GM18508 (cell line): ENCODE data around the gene TMEM231.

ENCODE experiments used
- ATAC-seq: cut with Tn5 transposase; IDR thresholded peaks from one replicate; pipeline ENCODE4 v1.9.1; 2021; ENCODE audit warnings: moderate number of reproducible peaks; ENCODE audit not compliant: insufficient read depth, unreplicated experiment

TMEM231 gene

DNA sequence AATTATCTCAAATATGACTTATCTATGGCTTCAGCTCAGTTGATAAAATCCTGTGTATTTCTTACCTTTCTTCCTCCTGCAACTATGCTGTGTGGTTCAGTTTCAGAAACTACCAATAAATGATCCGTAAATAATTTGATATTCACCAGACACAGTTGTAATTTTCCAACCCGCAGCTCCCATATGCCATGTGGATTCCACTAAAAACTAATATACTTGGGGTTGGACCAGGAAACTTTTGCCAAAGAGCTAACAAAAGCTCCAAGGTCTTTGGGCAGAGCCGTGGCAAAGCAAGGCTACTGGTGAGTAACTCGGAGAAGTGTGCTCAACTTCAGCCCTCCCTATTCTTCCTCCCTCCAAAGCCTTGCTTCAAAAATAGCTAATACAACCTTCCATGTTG is 58.5 kb downstream of the TMEM231 start:
- no peak for ATAC-seq

DNA sequence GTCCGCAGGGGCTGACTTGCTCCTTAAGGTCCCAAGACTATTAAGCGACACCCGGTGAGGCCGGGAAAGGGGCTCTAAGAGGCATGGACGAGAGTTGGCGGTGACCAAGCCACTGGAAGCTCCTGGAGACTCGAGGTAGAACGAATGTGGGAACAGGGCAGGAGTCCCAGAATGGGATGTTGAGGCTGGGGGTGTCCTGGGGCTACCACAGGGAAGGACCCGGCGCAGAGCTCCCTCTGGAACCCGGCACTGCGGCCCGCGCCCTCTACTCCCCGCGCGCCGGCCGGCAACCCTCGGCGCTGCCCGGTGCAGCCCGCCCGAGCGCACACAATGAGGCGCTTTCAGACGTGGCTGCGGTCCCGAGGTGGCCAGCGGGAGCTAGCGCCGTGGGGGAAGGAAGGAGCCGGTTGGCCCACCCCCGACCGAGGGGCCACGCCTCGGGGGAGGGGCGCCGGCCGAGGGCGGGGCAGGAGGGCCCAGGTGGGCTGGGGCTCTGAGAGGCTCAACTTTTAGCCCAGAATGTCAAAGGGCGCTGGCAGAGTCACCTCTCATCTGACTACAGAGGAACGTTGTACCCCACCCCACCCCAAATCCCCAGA is 60.9 kb downstream of the TMEM231 start, which contains the start of gene CHST6:
TSS of gene CHST6 (minus strand) at position 366 of the 599 bp plus-strand sequence. CDS start 15,613 bp downstream, outside the sequence.
- no peak for ATAC-seq

DNA sequence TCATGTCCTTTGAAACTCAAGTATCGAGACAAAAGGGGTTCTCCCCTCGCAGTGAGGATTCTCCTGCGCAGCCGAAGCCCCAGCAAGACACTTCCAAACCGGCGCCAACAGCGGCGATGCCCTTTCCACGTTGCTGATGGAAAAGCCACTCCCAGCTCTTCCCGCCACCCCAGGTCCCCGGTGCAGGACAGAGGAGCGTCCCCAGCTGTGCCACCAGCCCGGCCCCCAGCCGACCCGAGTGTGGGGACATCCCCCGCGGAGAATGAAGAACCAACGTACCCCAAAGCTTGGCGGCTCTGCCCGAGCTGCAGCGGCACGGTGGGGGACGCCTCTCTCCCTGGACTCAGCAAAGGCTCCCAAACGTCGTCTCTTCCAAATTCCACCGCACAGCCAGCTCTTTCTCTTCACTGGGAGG is 61.4 kb downstream of the TMEM231 start:
- no peak for ATAC-seq

DNA sequence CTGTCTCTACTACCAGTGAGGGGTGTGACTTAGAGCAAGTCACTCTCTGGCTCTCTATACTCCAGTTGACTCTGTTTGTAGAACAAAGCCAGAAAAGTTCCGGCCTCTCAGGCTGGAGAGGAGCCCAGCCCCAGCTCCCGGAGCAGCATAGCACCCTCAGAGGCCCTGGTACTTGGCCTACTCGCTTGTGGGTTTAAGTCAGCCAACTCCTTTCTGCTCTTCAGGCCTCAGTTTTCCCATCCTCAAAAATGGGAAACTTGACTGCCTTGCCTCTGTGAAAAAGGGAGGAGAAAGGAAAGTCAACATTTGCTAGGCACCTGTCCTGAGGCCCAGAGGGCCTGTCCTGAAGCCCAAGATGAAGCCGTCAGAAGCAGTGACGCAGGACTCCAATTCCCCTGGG is 61.9 kb downstream of the TMEM231 start:
- ATAC-seq, result no peak

DNA sequence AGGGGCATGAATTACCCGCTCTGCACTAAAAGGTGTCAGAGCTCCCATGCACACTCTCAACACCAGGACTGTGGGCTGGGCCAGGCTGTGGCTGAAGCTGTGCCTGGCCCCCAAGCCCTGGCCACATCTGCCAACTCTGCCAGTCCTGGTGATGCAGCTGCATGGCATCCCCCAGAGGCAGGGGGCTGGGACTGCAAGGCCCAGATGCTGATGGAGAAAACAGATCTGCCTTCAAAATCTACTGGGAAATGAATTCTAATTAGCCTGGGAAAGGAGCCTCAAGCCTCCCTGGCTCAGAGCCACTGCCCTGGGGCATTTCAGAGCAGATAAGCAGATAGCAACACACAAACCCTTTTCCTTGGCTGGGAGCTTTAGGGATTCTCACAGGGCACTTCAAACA is 64.2 kb downstream of the TMEM231 start:
- no peak for ATAC-seq

DNA sequence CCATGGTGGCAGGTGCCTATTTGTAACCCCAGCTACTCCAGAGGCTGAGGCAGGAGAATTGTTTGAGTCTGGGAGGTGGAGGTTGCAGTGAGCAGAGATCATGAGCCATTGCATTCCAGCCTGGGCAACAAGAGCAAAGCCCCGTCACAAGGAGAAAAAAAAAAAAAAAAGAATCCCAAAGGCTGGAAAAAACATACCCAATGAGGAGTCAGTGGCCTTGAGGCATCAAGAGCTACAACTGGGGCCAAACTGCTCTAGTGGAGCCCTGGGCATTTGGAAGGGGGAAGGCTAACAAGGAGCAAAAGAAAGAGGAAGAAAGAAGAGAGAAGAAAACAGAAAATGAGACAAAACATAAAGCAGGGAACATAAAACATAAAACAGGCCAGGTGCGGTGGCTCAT is 67.7 kb downstream of the TMEM231 start:
- ATAC-seq, result no peak
